ENCODE measurements around the gene PODXL.

PODXL gene

DNA sequence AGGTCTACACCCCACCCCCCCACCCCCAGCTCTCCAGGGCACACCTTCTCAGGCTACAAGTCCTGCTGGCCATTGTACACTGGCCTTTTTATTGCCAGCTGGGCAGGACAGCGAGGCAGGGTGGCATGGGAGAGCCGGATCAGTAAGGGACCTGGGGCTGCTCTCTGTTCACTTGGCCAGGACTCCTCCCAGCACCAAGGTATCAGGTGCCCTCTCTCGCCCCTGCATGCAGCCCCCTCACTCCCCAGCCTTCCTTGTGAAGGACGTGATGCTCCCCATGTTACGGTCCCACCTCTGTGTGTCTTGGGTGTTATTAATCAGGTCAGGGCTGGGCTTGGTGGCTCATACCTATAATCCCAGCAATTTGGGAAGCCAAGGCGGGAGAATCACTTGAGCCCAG, 26.3 kb downstream of the PODXL start:
- no peak for DNase-seq (ENCODE audit: extremely low spot score)
- TF ChIP-seq NFRKB (IDR thresholded peaks at IDR 0.05) (no peak), SUZ12 (IDR thresholded peaks at IDR 0.05) (no peak), FOXK2 (IDR thresholded peaks at IDR 0.05) (no peak), TARDBP (IDR thresholded peaks at IDR 0.05) (no peak), ARNT (IDR thresholded peaks at IDR 0.05) (no peak), FOXM1 (IDR thresholded peaks at IDR 0.05; ENCODE audit: borderline replicate concordance) (no peak)
- ChIA-PET CTCF (interaction anchor here (0.7 kb wide), 1 partner anchor 826 kb away, joined by 3 read pairs; no protein-coding TSS in a partner anchor), POLR2A (no interaction called here)

DNA sequence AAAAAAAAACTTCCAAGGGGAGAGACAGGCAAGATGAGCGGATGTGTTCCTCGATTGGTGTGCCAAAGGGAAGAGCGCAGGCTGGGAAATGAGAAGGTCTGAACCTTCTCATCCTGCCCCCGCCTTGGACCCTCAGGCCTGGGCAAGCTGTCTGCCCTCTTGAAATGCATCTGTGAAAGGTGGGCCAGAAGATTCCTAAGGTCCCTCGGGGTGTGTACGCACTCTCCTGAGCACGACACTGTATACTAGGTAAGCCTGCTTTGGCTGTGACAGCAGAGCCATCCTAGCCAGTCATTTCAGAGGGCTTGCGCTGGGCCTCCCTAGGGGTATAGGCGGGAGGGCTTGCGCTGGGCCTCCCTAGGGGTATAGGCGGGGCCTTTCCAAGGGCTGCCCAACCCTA, 26.8 kb downstream of the PODXL start:
- POLR2A ChIA-PET, result no interaction called here
- no peak for DNase-seq (ENCODE audit: extremely low spot score)
- TF ChIP-seq HDGF (IDR thresholded peaks at IDR 0.05; ENCODE audit: borderline replicate concordance) (no peak), L3MBTL2 (conservative IDR thresholded peaks at IDR 0.05) (no peak), NFRKB (IDR thresholded peaks at IDR 0.05) (no peak), SP1 (IDR thresholded peaks at IDR 0.05) (no peak), ZNF384 (IDR thresholded peaks at IDR 0.05) (no peak), ELF4 (IDR thresholded peaks at IDR 0.05) (no peak), ARNT (IDR thresholded peaks at IDR 0.05) (no peak), SUZ12 (IDR thresholded peaks at IDR 0.05) (no peak), TARDBP (IDR thresholded peaks at IDR 0.05) (no peak), FOXA1 (IDR thresholded peaks at IDR 0.05) (no peak), CTBP1 (IDR thresholded peaks at IDR 0.05; ENCODE audit: borderline replicate concordance) (no peak), FOXM1 (IDR thresholded peaks at IDR 0.05; ENCODE audit: borderline replicate concordance) (no peak), FOXK2 (IDR thresholded peaks at IDR 0.05) (no peak), LEF1 (IDR thresholded peaks at IDR 0.05; ENCODE audit: borderline replicate concordance) (no peak), BHLHE40 (IDR thresholded peaks at IDR 0.05; ENCODE audit: borderline replicate concordance) (no peak)
- TF ChIP-seq, protein P1, sequence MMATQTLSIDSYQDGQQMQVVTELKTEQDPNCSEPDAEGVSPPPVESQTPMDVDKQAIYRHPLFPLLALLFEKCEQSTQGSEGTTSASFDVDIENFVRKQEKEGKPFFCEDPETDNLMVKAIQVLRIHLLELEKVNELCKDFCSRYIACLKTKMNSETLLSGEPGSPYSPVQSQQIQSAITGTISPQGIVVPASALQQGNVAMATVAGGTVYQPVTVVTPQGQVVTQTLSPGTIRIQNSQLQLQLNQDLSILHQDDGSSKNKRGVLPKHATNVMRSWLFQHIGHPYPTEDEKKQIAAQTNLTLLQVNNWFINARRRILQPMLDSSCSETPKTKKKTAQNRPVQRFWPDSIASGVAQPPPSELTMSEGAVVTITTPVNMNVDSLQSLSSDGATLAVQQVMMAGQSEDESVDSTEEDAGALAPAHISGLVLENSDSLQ (IDR thresholded peaks at IDR 0.05), result no peak
- CTCF ChIA-PET, result no interaction called here

DNA sequence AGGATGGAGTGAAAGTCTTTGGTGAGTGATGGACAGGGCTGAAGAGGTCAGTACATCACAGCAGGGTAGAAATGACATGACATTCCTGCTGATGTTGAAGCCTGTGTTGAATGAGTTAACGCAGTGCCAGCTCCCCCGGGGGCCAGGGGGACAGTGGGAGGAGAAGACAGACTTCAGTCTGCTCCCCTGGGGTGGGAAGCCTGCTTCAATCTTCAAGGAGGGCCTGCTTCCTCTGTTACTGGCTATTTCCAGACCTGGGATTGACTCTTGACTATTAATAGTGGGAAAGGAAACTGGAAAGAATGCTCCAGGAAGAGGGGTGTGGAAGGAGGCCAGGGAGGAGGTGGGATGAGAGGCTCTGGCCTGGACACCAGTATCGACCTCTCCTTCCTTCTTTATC, 27.2 kb downstream of the PODXL start:
- ChIA-PET CTCF (no interaction called here), POLR2A (no interaction called here)
- TF ChIP-seq FOXA1 (IDR thresholded peaks at IDR 0.05) (no peak), HDGF (IDR thresholded peaks at IDR 0.05; ENCODE audit: borderline replicate concordance) (no peak)
- DNase-seq (ENCODE audit: extremely low spot score), result no peak

DNA sequence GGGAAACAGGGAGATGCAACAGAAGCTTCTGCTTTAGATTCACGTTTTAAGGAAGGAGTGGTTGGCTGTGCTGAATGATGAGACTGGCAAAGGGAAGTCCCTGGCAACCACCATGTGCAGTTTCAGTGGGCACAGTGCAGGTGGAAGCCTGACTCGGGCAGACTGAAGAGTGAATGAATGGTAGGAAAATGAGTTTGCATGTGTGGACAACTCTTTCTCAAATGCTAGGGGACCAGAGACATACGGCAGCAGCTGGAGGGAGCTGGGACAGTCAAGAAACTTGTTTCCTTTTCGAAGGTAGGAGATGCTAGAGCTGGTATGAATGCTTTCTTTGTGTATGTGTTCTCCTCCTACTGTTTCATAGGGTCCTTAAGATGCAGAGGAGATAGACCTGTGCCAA, 29.0 kb downstream of the PODXL start:
- ChIA-PET CTCF (interaction anchor here (0.6 kb wide), 1 partner anchor 587 kb away, joined by 3 read pairs; no protein-coding TSS in a partner anchor), POLR2A (no interaction called here)
- no peak for DNase-seq (ENCODE audit: extremely low spot score)
- TF ChIP-seq NFRKB (IDR thresholded peaks at IDR 0.05) (no peak), L3MBTL2 (conservative IDR thresholded peaks at IDR 0.05) (no peak), TARDBP (IDR thresholded peaks at IDR 0.05) (no peak), FOXK2 (IDR thresholded peaks at IDR 0.05) (no peak), FOXM1 (IDR thresholded peaks at IDR 0.05; ENCODE audit: borderline replicate concordance) (no peak), ELF4 (IDR thresholded peaks at IDR 0.05) (no peak), CTBP1 (IDR thresholded peaks at IDR 0.05; ENCODE audit: borderline replicate concordance) (no peak), SUZ12 (IDR thresholded peaks at IDR 0.05) (no peak), FOXA1 (IDR thresholded peaks at IDR 0.05) (no peak), ZNF384 (IDR thresholded peaks at IDR 0.05) (no peak), LEF1 (IDR thresholded peaks at IDR 0.05; ENCODE audit: borderline replicate concordance) (no peak), ARNT (IDR thresholded peaks at IDR 0.05) (no peak), HDGF (IDR thresholded peaks at IDR 0.05; ENCODE audit: borderline replicate concordance) (no peak)
- TF ChIP-seq, protein P1 (IDR thresholded peaks at IDR 0.05), result no peak

DNA sequence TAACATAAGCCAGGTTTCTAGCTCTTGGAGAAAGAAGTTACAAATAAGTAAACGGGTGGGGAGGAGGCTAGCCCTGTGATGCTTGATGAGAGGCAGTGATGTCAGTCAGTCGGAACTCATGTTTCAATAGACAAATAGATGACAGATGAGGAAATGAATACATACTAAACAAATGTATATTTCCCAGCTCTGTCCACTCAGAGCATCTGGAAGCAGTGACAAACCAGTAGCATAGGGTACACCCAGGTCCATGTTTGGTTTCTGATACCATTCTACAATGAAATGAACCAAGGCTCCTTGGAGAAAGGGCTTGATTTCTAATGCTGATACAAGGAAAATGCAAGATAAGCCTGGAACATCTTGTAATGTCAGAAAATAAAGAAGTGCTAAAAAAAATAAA, 30.6 kb downstream of the PODXL start:
- ChIA-PET POLR2A (no interaction called here), CTCF (no interaction called here)
- TF ChIP-seq FOXA1 (IDR thresholded peaks at IDR 0.05), result no peak
- TF ChIP-seq NFRKB (IDR thresholded peaks at IDR 0.05), result no peak
- no peak for TF ChIP-seq BHLHE40 (IDR thresholded peaks at IDR 0.05; ENCODE audit: borderline replicate concordance)
- TF ChIP-seq SUZ12 (IDR thresholded peaks at IDR 0.05), result no peak
- TF ChIP-seq, protein P1 (IDR thresholded peaks at IDR 0.05), result no peak
- no peak for TF ChIP-seq TARDBP (IDR thresholded peaks at IDR 0.05)
- no peak for TF ChIP-seq SP1 (IDR thresholded peaks at IDR 0.05)
- TF ChIP-seq ZNF384 (IDR thresholded peaks at IDR 0.05), result no peak
- TF ChIP-seq ARNT (IDR thresholded peaks at IDR 0.05), result no peak
- no peak for TF ChIP-seq LEF1 (IDR thresholded peaks at IDR 0.05; ENCODE audit: borderline replicate concordance)
- TF ChIP-seq CTBP1 (IDR thresholded peaks at IDR 0.05; ENCODE audit: borderline replicate concordance), result no peak
- no peak for TF ChIP-seq ELF4 (IDR thresholded peaks at IDR 0.05)
- no peak for TF ChIP-seq L3MBTL2 (conservative IDR thresholded peaks at IDR 0.05)
- TF ChIP-seq HDGF (IDR thresholded peaks at IDR 0.05; ENCODE audit: borderline replicate concordance), result no peak
- no peak for TF ChIP-seq FOXM1 (IDR thresholded peaks at IDR 0.05; ENCODE audit: borderline replicate concordance)
- TF ChIP-seq FOXK2 (IDR thresholded peaks at IDR 0.05), result no peak
- DNase-seq (ENCODE audit: extremely low spot score), result no peak

DNA sequence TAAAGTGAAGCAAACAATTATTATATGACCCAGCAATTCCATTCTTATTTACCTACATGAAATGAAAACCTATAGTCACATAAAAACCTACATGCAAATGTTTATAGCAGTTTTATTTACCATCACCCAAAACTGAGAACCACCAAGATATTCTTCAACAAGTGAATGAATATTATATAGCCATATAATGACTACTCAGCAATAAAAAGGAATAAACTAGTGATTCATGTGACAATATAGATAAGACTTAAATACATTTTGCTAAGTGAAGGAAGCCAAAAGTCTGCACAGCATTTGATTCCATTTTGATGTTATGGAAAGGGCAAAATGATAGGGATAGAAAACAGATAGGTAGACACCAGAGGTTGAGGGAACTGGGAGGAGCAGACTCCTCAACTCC, 31.7 kb downstream of the PODXL start:
- POLR2A ChIA-PET, result no interaction called here
- no peak for DNase-seq (ENCODE audit: extremely low spot score)
- TF ChIP-seq ZNF384 (IDR thresholded peaks at IDR 0.05), result no peak
- no peak for TF ChIP-seq FOXK2 (IDR thresholded peaks at IDR 0.05)
- TF ChIP-seq L3MBTL2 (conservative IDR thresholded peaks at IDR 0.05), result no peak
- no peak for TF ChIP-seq SUZ12 (IDR thresholded peaks at IDR 0.05)
- no peak for TF ChIP-seq TARDBP (IDR thresholded peaks at IDR 0.05)
- no peak for TF ChIP-seq CTBP1 (IDR thresholded peaks at IDR 0.05; ENCODE audit: borderline replicate concordance)
- TF ChIP-seq HDGF (IDR thresholded peaks at IDR 0.05; ENCODE audit: borderline replicate concordance), result no peak
- no peak for TF ChIP-seq FOXA1 (IDR thresholded peaks at IDR 0.05)
- TF ChIP-seq NFRKB (IDR thresholded peaks at IDR 0.05), result no peak
- CTCF ChIA-PET, result no interaction called here
